ENCODE results near the gene SAMM50. TPM values are rescaled to one million over a fixed set of nuclear protein-coding genes. Genes with fewer than 3 reads are reported as not detected.

The SAMM50 gene
- total and polyA plus RNA-seq, 2 donors (not counting 3 experiments of a cell fraction or from before 2014, with no cell fraction given) = 42.9 to 56.2 TPM

GRCh38 chr22:43992331-43992821, 37.1 kb downstream of the SAMM50 start:
- intact Hi-C loops (cut with micrococcal nuclease) = loop anchor here (5.0 kb wide), 2 partner anchors 335 to 575 kb away; no protein-coding TSS in a partner anchor
- H3K36me3 ChIP-seq (ENCODE audit: control insufficient read depth in 2 of 2, extremely low read depth in 1 of 2, insufficient read depth in 2 of 2, low read length in 2 of 2) = peaks cover 13 to 32% of the 10 kb centered on the region in 2 experiments
- DNase-seq (ENCODE audit: low read depth, low spot score) = no peak

More at GRCh38 chr22:43992331-43992821, 37.1 kb downstream of the SAMM50 start:
- no peaks in the 10 kb centered on the region for H3K9me1 ChIP-seq (replicated peaks; ENCODE audit: control insufficient read depth, extremely low read depth, insufficient read depth, low read length)
- H3K4me3 ChIP-seq (replicated peaks in 1 of 3; ENCODE audit: insufficient read depth in 1 of 3, low read depth in 1 of 3, low read length in 3 of 3) = no peak overlapping the region
- H3K27me3 ChIP-seq (ENCODE audit: control insufficient read depth in 2 of 2, insufficient read depth in 2 of 2, low read length in 2 of 2) = no peaks in the 10 kb centered on the region
- H3K4me1 ChIP-seq (ENCODE audit: control insufficient read depth, extremely low read depth, insufficient read depth, low read length) = peaks cover 6% of the 10 kb centered on the region
- no peaks in the 10 kb centered on the region for H4K20me1 ChIP-seq (replicated peaks; ENCODE audit: control insufficient read depth, extremely low read depth, insufficient read depth, low read length)
- BruUV-seq (replicated peaks) = no TSS peak
- H3K79me2 ChIP-seq (ENCODE audit: control insufficient read depth, insufficient read depth, low read length) = peaks cover 3% of the 10 kb centered on the region
- ChIA-PET POLR2A (no interaction called here), CTCF (interaction anchor here (1.2 to 10.3 kb wide), 17 partner anchors 11 to 635 kb away, joined by 3 to 640 read pairs (median 10); no protein-coding TSS in a partner anchor)
- TF ChIP-seq MAX (IDR thresholded peaks at IDR 0.05; ENCODE audit: insufficient read depth, insufficient read length) = no peak
- no peak for TF ChIP-seq MYC (IDR thresholded peaks at IDR 0.05; ENCODE audit: low read depth, low read length)
- TF ChIP-seq POLR2A (IDR thresholded peaks at IDR 0.05; ENCODE audit: low read depth, low read length) = no peak
- TF ChIP-seq FOS (IDR thresholded peaks at IDR 0.05; ENCODE audit: borderline replicate concordance, insufficient read depth, low read length) = no peak
- no peak for TF ChIP-seq EZH2 (IDR thresholded peaks at IDR 0.05; ENCODE audit: borderline replicate concordance, low read depth, low read length, severe bottlenecking)
- no peak for TF ChIP-seq POLR2AphosphoS5 (IDR thresholded peaks at IDR 0.05; ENCODE audit: insufficient read depth, low read depth, low read length)
- TF ChIP-seq GATA2 (IDR thresholded peaks at IDR 0.05; ENCODE audit: insufficient read depth, insufficient read length, low read depth, low read length) = no peak
- no peak for TF ChIP-seq JUN (IDR thresholded peaks at IDR 0.05; ENCODE audit: borderline replicate concordance, insufficient read depth, insufficient read length, low read depth)
- no peak for TF ChIP-seq CTCF (IDR thresholded peaks at IDR 0.05; ENCODE audit: extremely low read depth in 1 of 2, insufficient read depth in 1 of 2, low read depth in 1 of 2, low read length in 2 of 2)
- dilution Hi-C loops (cut with MboI; ENCODE audit: extremely low pct_ligation_motif_present, low sequenced_read_pairs) = no loop called here
- H3K9ac ChIP-seq (replicated peaks; ENCODE audit: extremely low read depth, insufficient read depth, low read length) = no peak overlapping the region
- no peak overlapping the region for H2AFZ ChIP-seq (ENCODE audit: low read depth, low read length)
- H3K4me2 ChIP-seq (ENCODE audit: insufficient read depth, low read length) = no peak overlapping the region
- no peak overlapping the region for H3K27ac ChIP-seq (ENCODE audit: insufficient read depth, low read depth, low read length)
- no peak for FAIRE-seq
- no peaks in the 10 kb centered on the region for H3K9me3 ChIP-seq (replicated peaks; ENCODE audit: control insufficient read depth, insufficient read depth, low read length)

Measured in endothelial cell of umbilical vein (primary cell).